ENCODE measurements around the gene FAM53A.

Gene FAM53A, protein sequence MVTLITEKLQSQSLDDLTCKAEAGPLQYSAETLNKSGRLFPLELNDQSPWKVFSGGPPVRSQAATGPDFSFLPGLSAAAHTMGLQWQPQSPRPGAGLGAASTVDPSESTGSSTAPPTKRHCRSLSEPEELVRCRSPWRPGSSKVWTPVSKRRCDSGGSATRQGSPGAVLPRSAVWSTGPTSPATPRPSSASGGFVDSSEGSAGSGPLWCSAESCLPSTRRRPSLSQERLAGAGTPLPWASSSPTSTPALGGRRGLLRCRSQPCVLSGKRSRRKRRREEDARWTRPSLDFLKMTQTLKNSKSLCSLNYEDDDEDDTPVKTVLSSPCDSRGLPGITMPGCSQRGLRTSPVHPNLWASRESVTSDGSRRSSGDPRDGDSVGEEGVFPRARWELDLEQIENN

DNA sequence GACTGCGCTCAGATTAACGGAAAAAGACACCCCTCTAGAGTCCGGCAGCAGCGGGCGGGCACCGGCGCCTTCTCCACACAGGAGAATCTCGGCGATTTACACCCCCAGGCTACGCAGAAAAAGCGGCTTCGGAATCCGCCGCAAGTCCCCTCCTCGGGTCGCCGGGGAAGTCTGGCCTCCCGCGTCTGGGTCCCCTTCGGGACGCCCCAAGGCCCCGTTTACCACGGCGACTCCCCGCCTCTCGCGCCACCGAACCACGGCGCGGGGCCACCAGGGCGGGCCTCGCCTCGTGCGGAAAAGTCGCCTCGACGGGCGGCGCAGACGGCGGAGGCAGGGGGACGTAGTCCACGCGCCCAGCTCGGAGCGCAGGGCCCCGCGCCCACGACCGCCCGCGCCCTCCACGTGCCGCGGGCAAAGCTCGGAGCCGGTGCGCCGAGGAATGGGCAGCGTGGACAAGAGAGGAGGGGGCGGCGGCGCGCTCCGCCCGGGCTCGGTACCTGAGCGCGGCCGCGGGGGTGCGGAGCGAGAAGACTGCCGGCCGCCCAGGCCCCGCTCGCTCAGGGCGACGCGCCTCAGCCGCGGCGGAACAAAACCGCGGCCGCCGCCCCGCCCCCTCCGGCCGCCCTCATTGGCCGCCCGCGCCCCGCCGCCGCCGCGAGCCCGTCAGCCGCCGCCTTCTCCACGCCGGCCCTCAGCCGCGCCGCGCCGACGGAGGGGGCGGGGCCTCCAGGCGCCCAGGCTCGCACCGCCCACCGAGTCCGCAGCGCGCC, at the start of gene FAM53A:
Gene FAM53A (minus strand): TSS at position 578 of the 770 bp plus-strand sequence. CDS start 15,572 bp downstream, outside the sequence.
- peak; percentile 81 for DNase-seq

DNA sequence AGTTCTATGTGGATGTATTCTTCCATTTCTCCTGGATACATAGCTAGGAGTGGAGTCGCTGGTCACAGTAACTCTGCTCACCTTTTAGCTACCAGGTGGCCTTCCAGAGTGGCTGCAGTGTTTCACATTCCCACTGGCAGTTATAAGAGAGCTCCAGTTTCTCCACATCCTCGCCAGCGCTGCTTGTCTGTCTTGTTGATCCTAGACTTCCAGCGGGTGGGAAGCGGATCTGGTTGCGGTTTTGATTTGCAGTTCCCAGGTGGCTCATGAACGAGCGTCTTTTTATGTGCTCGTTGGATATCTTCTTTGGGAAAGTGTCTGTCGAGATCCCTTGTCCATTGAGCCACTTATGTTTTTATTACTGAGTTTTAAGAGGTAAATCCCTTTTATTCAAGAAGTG, 48.8 kb upstream of the FAM53A start:
- DNase-seq: no peak

DNA sequence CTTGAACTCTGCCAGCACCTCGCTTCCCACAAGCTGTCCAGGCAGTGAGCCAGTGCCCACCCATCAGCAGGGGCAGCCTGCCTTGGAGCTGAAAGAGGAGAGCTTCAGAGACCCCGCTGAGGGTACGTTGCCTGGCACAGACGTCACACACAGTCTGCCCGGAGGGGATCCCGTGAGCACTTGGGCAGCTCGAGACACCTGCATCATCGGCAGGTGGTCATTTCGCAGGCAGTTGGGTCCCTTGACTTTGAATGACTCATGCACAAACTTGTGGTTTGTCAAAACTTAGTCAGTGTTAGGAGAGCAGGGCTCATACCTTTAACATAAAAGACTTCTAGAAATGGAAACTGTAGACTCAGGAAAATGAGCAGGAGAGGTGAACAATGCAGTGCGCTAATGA, 47.1 kb upstream of the FAM53A start:
- no peak for DNase-seq

DNA sequence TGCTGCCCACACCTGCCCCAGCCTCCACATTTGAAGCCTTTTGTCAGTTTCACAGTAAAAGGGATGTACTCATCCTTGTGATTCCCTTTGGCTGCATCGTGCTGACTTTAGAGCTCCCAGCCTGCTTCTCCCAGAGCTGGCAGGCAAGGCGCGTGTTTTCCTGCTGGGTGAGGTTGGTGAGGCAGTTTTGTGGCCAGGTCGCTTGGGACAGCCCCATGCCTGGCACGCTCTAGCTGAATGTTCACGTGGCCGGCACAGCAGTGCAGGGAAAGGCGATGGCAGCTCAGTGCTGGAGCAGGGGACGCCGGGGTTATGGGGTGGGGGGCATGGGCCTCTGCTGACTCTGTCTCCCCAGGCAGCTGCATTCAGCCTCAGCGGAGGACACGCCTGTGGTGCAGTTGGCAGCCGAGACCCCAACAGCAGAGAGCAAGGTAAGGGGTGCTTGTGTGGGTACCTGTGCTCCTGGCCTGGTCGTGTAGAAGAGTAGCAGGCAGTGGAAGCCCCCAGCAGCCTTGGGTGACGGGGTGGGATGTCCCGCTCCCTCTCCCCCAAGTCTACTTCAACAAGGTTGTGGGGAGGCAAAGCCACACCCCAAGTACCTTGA, 46.5 kb upstream of the FAM53A start:
- DNase-seq: no peak

DNA sequence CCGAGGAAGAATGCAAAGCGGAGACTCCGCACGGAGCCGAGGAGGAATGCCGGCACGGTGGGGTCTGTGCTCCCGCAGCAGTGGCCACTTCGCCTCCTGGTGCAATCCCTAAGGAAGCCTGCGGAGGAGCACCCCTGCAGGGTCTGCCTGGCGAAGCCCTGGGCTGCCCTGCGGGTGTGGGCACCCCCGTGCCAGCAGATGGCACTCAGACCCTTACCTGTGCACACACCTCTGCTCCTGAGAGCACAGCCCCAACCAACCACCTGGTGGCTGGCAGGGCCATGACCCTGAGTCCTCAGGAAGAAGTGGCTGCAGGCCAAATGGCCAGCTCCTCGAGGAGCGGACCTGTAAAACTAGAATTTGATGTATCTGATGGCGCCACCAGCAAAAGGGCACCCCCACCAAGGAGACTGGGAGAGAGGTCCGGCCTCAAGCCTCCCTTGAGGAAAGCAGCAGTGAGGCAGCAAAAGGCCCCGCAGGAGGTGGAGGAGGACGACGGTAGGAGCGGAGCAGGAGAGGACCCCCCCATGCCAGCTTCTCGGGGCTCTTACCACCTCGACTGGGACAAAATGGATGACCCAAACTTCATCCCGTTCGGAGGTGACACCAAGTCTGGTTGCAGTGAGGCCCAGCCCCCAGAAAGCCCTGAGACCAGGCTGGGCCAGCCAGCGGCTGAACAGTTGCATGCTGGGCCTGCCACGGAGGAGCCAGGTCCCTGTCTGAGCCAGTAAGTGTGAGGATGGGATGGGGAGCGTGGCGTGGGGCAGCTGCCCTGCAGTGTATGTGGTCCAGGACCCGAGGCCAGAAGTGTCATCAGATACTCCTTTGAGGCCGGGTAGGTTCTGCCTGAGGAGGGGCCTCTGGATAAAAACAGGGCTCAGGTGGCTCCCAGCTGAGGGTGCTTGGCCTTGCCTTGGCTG, 44.2 kb upstream of the FAM53A start:
- no peak for DNase-seq

DNA sequence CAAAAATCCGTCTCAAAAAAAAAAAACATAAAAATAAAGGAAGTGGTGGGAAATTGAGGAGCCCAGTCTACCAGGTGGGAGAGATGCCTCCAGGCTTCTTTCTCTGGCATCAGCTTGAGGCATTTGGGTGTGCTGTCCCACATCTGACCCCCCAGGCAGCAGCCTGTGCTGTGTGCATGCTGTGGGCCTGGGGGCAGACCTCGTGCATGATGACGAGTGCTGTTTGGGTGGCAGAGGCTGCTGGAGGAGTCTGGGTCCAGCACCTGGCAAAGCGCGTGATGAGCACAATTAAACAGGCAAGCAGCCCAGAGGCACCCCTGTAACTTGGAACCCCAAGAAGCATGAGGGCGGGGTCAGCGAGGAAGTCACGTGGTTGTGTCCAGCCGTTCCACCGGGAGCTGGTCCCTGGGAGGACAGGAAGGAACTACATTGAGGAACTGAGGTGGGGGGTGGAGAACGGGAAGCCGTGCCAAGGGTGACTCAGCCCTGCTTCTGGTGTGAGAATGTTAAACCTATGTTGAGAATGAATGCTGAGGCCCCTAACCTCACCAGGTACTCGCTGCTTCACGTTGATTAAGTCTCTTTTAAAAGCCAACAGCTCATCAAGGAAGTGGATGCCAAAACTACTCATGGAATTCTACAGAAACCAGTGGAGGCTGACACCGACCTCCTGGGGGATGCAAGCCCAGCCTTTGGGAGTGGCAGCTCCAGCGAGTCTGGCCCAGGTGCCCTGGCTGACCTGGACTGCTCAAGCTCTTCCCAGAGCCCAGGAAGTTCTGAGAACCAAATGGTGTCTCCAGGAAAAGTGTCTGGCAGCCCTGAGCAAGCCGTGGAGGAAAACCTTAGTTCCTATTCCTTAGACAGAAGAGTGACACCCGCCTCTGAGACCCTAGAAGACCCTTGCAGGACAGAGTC, 43.3 kb upstream of the FAM53A start:
- DNase-seq: no peak

DNA sequence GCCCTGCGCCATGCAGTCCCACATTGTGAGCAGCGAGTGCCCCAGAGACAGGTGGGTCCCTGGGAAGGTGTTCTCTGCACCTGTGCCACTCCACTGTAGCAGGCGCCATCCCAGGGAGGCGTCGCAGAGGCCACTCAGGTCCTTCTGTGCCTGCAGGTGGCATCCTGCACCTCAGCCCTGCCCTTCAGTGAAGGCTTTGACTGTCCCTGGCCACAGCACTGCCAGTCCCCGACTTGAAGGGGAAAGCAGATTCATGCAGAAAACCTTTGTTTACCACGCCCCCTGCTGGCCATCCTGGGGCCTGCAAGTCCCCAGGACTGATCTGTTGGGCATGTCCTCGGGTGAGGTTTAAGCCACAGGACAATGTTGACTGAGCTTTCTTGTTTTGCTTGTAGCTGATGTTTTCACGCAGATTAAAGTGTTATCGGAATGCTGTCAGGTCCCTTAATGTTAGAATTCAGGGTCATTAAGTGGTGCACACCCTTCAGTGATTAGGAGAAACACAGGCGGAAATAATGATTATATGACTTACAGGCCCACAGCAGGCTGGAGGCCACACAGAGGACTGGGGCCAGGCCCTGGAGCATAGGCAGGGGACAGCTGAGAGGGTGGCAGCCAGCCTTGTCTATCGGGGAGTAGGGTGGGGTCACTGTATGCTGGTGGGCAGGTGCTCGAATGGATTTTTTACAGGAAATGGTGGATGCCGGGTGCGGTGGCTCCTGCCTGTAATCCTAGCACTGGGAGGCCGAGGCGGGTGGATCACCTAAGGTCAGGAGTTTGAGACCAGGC, 42.2 kb upstream of the FAM53A start:
- peak; percentile 87 for DNase-seq

DNA sequence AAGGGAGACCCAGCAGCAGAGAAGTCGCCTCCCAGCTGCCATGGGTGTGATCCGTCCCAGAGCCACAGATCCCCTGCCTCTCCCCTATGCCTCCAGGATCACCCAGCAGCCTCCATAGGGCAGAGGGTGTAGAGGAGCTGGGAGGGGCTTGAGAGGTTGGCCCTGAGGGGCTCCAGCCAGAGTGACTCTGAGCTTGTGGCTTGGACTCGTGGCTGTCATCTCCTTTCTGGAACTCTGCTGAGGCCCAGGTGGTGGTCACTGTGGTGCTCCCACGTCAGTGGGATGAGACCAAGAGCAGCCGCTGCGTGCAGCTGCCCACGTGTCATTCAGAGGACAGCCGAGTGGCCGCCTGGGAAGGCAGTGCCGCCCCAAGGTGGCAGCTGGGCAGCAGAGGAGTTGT, 41.4 kb upstream of the FAM53A start:
- DNase-seq: no peak

DNA sequence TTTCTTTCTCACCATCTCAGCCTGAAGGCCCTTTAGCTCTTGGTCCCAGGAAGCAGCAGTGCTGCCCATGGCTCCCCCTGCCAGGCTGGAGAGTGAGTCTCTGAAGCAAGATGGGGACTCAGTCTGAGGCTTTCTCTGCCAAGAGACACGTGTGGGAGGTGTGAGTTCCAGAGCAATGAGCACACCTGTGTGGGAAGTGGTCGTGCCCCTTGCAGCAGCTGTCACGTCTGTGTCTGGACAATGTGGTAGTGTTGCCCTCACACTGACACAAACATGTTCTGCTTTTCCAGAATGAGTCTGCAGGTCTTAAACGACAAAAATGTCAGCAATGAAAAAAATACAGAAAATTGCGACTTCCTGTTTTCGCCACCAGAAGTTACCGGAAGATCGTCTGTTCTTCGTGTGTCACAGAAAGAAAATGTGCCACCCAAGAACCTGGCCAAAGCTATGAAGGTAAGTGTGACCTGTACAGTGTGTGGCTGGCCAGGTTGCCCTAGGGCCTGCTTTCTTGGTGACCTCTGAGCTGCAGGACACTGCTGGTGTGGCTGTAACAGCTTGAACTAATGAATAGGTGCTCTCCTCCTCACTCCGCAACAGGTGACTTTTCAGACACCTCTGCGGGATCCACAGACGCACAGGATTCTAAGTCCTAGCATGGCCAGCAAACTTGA, 39.2 kb upstream of the FAM53A start:
- DNase-seq: no peak

DNA sequence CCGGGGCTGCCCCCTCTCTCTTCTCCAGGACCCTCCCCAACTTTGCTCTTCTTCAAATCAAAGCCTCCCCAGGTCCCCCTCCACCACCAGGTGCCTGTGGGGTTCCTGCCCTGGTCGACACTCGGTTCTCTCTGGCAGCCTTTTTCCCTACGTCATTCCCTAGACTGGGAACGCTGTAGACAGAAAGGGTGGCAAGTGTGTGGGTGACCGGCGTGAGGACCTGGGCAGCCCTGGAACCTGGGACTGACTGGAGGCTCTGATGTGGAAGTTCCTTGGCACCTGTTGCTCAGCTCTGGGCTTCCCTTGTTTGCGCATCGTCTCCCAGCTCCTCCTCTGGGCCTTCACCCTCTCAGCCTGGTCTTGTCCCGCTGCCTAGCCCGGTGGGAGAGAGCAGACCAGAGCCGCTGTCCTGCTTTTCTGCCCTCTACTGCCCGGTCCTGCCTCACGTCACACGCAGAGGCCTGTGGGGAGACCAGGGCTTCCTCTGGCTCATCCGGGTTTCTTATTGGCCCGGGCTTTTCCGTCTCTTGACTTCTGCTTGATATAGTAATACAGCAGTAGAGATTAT, 38.5 kb upstream of the FAM53A start:
- DNase-seq: no peak

DNA sequence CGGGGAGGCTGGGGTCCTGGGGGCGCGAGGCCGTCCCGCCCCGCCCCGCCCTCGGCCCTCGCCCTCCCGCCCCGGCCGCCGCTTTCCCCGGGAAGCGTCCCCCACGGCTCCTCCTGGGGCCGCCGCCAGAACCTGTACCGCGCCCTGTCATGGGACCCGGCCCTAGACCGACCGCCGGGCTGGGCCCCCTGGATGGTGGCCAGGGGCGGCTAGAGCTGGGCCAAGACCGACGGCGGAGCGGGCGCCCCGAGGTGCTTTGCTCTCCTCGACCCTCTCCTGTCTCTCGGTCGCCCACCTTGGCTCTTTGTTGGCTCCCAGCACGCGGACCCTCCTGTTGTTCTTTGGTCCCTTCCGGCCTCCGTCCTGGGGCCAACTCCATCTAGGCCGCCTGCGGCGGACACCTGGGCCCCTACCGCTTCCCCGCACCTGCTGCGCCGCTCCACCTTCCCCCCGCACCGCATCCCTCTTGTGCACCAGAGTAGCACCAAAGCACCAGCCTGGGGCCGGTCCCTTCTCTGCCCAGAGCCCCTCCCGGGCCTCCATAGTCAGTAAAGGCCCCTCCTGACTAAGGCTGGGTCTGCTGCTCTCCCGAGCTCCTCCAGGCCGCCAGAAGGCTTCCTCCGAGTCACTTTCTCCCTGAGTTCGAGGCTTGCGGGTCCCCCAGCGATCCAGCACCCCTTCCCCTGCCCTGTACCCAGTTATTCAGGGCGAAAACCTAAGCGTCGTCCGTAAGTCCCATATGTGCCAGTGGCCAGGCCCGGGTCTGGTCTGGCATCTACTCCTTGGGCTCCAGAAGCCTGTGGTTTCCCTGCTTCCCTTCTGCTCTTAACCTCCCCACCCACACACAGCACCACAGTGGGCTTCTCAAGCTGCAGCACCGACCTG, 37.8 kb upstream of the FAM53A start:
- DNase-seq: no peak

DNA sequence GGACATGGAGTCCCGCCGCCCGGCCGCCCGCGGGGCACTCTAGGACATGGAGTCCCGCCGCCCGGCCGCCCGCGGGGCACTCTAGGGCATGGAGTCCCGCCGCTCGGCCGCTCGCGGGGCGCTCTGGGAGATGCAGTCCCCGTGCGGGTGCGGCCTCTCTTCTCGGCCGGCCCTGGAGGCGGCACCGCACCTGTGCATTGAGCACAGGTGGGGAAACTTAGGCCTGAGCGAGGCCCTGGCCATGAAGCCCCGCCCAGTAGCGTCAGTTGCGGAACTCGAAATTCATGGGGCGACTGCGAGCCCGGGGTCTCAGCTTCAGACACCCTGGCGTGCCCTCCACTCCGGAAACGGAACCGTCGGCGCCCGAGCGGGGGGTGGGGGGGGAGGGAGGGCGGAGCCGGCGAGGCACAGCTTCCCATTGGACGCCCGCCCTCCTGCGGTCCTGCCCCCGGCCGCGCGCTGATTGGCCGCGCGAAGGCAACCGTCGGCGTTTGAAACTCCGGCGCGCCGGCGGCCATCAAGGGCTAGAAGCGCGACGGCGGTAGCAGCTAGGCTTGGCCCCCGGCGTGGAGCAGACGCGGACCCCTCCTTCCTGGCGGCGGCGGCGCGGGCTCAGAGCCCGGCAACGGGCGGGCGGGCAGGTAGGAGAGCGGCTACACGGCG, 37.0 kb upstream of the FAM53A start, which contains the start of the genes TACC3 and TMEM129:
Gene TACC3 (plus strand): TSS at position 519 of the 663 bp plus-strand sequence. CDS start 1,901 bp downstream, outside the sequence.
Gene TMEM129 (minus strand): TSS at position 321 of the 663 bp plus-strand sequence. CDS start 486 bp downstream, outside the sequence.
- peak; percentile 96 for DNase-seq

DNA sequence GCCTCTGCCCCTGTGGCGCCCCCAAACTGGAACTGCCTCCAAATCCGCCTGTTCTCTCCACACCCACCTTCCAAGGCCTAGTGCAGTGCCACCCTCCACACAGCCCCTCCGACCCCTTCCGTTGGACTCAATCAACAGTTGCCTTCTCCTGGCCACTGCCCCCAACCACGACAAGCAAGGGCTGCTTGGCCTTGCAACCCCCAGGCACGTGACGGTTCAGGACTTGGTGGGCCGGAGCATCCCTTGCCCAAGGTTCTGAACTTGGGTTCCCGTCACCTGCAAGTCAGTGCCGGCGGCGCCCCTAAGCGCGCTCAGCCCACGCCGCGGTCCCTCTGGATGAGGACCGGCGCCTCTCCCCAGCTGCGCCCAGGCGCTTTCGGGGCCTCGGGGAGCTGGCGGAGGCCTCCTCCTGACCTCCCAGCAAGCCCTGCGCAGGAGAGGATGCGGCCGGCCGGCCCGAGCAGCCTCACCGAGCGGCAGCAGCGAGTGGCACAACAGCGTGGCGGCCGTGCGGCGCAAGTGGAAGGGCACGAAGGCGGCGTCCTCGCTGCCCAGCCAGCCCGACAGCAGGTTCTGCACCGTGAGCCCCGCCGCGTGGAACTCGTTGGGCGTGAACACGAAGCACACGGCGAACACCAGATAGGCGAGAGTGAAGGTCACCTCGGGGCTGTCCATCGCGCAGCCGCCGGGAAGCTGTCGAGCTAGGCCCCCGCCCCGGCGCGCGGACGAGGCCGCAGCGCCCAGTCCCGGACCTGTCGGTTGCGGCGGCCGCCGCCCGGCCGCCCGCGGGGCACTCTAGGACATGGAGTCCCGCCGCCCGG, 36.3 kb upstream of the FAM53A start:
- no peak for DNase-seq

DNA sequence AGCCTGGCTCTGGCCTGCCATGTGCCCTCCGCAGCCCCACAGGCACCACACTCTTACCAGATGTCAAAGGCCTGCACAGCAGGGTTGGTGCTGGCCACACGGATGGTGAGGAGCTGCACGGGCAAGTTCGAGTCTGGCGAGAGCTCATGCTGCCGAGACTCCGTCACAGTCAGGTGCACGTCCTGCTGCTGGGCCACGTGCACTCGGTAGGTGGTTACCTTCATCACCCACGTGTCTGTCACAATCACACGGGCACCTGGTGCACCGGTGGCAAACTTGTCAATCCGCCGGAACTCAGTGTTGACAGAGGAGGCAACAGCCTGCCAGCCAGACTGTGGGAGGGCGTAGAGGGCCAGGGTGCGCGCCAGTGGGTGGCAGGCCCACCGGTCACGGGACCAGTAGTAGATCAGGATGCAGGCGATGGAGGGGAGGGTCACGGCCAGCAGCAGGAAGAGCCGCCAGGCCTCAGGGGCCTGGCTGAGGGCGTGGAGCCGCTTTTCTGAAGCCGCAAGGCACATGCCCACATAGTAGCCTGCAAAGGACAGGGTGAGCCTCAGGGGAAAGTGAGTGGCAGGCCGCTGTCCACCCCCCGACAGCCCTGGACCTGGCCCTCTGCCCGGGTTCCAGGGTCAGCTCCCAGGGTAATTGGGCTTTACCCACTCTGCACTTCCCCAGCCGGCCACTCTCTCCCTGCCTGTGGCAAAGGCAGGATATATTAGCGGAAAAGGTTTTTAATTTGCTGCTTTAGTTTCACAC, 34.2 kb upstream of the FAM53A start:
- no peak for DNase-seq

DNA sequence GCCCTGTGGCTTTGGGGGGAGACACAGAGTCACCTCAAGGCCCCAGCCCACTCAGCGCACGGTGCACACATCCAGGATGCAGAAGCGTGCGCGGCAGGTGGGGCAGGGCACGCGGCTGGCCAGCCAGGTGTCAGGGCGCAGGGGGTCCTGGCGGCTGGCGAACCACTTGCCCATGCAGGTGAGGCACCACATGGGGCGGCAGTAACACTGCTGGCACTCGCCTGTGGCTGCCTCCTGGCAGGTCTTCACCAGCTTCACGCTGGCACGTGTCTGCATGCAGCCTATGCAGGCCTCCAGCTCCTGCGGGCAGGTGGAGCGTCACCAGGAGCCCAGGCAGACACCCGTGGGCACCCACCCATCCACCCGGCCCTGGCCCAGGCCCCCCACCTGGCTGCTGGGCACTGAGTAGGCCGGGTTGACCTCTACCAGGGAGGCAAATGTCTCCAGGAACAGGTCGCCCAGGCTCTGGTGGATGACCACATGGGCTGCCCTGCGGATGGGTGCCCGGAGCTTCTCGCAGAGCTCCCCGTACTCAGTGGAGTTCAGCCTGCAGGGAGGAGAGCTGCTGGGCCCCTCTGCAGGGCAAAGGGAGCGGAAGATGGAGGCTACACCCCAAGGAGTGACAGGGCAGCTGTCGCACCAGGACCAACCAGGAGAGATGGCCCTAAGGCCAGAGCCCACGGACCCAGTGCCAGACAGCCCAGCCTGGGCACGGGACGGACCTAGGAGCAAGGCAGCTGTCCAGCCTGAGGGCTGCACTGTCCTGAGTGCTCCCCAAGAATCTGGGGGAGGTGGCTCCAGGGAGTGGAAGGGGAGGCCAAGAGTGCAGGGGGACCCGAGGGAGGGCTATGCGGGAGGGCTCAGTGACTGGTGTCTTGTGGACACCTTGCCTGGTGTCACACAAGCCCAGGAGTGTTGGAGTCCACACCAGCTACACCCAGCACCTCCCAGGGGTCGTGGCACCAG, 33.3 kb upstream of the FAM53A start:
- DNase-seq: no peak
